Activated CD4-positive, alpha-beta memory T cell treated with anti-CD3 and anti-CD28 coated beads for 36 hours (primary cell): ENCODE measurements around the gene IL18R1. TPM values are rescaled to one million over a fixed set of nuclear protein-coding genes. Genes with fewer than 3 reads are reported as not detected.

ENCODE experiments used
- CTCF ChIA-PET: fragments of 350-600 bp; sonication (Branson Sonifier 250); formaldehyde crosslinking; loops from one replicate; lab custom pipeline; 2021; ENCODE audit warnings: antibody characterized with exemption, inconsistent platforms; lab: Charles Lee
- POLR2A ChIA-PET: fragments of 350-600 bp; sonication (Branson Sonifier 250); formaldehyde crosslinking; loops from one replicate; lab custom pipeline; 2021; ENCODE audit warnings: antibody characterized with exemption; lab: Charles Lee
- DNase-seq: peaks from one replicate; pipeline ENCODE4 v3.0.0-alpha.2; 2020
- H3K27ac Mint-ChIP-seq: one replicate; pipeline ENCODE4 v1.8.0; 2021; ENCODE audit warnings: mixed read lengths
- H3K27me3 Mint-ChIP-seq: one replicate; pipeline ENCODE4 v1.8.0; 2021; ENCODE audit warnings: mixed read lengths
- H3K36me3 Mint-ChIP-seq: one replicate; pipeline ENCODE4 v1.8.0; 2021; ENCODE audit warnings: mixed read lengths
- H3K4me1 Mint-ChIP-seq: one replicate; pipeline ENCODE4 v1.8.0; 2021; ENCODE audit warnings: low read depth, mixed read lengths
- H3K4me3 Mint-ChIP-seq: one replicate; pipeline ENCODE4 v1.8.0; 2021; ENCODE audit warnings: mild to moderate bottlenecking, mixed read lengths
- H3K9me3 Mint-ChIP-seq: one replicate; pipeline ENCODE4 v1.8.0; 2021; ENCODE audit warnings: mixed read lengths
- intact Hi-C: fragments of 100-400 bp; cut with micrococcal nuclease; formaldehyde crosslinking; loops from one replicate; pipeline ENCODE4 v1.15.1; 2023
- total RNA-seq, 2 experiments: library from RNA; stranded (reverse); gene quantifications; one replicate each; pipeline ENCODE4 v1.2.3, GENCODE V29; 2021

The IL18R1 gene
- total RNA-seq, 2 experiments from 2014 or later, result 25.5 to 26.6 TPM

DNA sequence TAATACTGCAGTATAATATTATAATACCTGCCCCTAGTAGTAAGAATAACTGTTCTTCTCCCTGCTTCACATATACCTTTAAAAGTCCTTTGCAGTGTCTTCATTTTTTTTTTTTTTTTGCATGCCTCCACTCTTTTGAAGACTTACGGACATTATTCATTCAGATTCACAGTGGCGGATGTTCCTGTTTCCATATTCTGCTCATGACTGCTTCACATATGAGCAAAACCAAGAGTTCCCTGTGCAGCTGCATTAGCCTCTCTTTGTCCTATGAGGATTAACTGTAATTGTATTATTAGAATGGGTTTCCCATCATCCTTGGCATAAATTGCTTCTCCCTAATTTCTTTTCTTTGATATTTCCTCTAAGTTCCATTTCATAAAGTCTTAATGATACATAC, 80.1 kb downstream of the IL18R1 start:
- peak overlapping the region; percentile 34 for H3K27ac Mint-ChIP-seq
- intact Hi-C loops, result loop anchor here (2.0 kb wide), 2 partner anchors 177 to 435 kb away; no protein-coding TSS in a partner anchor
- peaks cover 3% of the 10 kb centered on the region for H3K36me3 Mint-ChIP-seq
- H3K9me3 Mint-ChIP-seq, result no peaks in the 10 kb centered on the region
- ChIA-PET CTCF (interaction anchor here (1.5 to 1.9 kb wide), 2 partner anchors 16 to 195 kb away, joined by 3 to 8 read pairs; no protein-coding TSS in a partner anchor), POLR2A (interaction anchor here (1.0 to 1.2 kb wide), 2 partner anchors 68 to 326 kb away, joined by 3 to 5 read pairs; no protein-coding TSS in a partner anchor)
- peaks cover 34% of the 10 kb centered on the region for H3K4me1 Mint-ChIP-seq
- no peaks in the 10 kb centered on the region for H3K27me3 Mint-ChIP-seq
- no peak overlapping the region for H3K4me3 Mint-ChIP-seq
- no peak for DNase-seq

DNA sequence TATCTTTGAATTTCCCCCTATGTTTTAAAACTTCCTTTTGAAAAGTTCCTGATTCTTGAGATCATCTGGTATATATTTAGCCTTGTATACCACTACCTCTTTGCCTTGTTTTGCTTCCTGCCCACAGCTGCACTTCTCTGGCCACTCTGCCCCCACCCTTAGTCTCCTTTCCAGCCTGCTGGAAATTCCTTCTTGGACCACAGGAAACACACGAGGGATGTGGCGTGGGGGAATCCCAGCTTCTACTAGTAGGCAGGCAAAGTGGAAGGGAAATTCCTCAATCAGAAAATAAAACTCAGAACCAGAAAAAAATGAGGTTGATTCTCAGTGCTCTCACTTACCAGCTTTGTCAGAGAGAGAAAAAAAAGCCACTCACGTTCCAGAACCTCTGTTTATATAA, 80.7 kb downstream of the IL18R1 start:
- POLR2A ChIA-PET, result interaction anchor here (0.5 to 1.6 kb wide), 4 partner anchors 61 to 595 kb away, joined by 3 to 5 read pairs (median 4); no protein-coding TSS in a partner anchor
- Mint-ChIP-seq H3K27me3 (no peaks in the 10 kb centered on the region), H3K9me3 (no peaks in the 10 kb centered on the region), H3K4me3 (no peak overlapping the region), H3K36me3 (peaks cover 3% of the 10 kb centered on the region), H3K27ac (peak overlapping the region; percentile 34), H3K4me1 (peaks cover 30% of the 10 kb centered on the region)
- CTCF ChIA-PET, result interaction anchor here (0.8 to 1.9 kb wide), 5 partner anchors 16 to 430 kb away, joined by 3 to 8 read pairs (median 3); no protein-coding TSS in a partner anchor
- peak; percentile 54 for DNase-seq
- intact Hi-C loops, result loop anchor here (2.0 kb wide), 2 partner anchors 178 to 436 kb away; no protein-coding TSS in a partner anchor

DNA sequence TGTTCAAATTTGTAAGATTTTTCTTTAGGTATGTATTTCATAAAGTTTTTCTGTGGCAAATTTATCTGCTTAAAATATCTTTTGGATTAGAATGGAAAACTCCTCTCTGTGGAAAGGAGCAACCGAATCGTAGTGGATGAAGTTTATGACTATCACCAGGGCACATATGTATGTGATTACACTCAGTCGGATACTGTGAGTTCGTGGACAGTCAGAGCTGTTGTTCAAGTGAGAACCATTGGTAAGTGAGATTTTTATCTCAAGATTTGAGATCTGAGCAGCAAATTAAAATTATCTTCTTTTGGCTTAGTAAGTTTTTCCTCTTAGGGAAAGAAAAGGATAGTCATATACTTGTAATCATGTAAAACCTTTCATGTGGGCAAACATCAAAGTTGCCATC, 81.5 kb downstream of the IL18R1 start:
- CTCF ChIA-PET, result interaction anchor here (0.8 to 1.9 kb wide), 6 partner anchors 17 to 431 kb away, joined by 3 to 8 read pairs (median 3); no protein-coding TSS in a partner anchor
- Mint-ChIP-seq H3K27me3 (no peaks in the 10 kb centered on the region), H3K9me3 (no peaks in the 10 kb centered on the region), H3K36me3 (peaks cover 3% of the 10 kb centered on the region), H3K4me1 (peaks cover 27% of the 10 kb centered on the region), H3K27ac (peak overlapping the region; percentile 72), H3K4me3 (no peak overlapping the region)
- DNase-seq, result no peak
- POLR2A ChIA-PET, result interaction anchor here (1.6 kb wide), 1 partner anchor 61 kb away, joined by 4 read pairs; no protein-coding TSS in a partner anchor
- intact Hi-C loops, result loop anchor here (1.0 to 2.0 kb wide), 3 partner anchors 19 to 436 kb away; no protein-coding TSS in a partner anchor

DNA sequence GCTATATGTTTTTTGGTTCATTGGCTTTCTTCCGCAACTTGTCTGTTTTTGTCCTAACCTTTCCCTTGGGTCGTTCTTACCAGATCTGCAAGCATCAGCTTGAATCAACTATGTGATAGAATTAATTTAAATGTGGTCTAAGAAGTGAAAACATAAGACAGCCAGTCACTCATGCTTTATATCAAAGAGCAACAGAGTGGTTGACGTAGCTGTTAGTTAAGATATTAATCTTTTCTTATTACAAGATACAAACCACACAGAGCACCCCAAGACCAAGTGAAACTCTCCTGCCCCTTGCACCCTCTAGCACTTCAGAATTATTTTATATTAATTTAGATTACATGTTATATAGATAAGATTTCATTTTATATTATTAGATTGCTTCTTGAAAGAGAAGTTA, 82.5 kb downstream of the IL18R1 start:
- Mint-ChIP-seq H3K27ac (no peak overlapping the region), H3K27me3 (no peaks in the 10 kb centered on the region), H3K9me3 (no peaks in the 10 kb centered on the region), H3K4me1 (peaks cover 32% of the 10 kb centered on the region), H3K4me3 (no peak overlapping the region), H3K36me3 (peaks cover 3% of the 10 kb centered on the region)
- CTCF ChIA-PET, result interaction anchor here (0.6 to 1.4 kb wide), 6 partner anchors 20 to 355 kb away, joined by 3 to 5 read pairs (median 3); partner anchors contain the start of gene IL18R1
- no peak for DNase-seq
- intact Hi-C loops, result loop anchor here (1.0 to 2.0 kb wide), 2 partner anchors 71 to 537 kb away; no protein-coding TSS in a partner anchor
- POLR2A ChIA-PET, result interaction anchor here (1.3 to 1.6 kb wide), 2 partner anchors 62 to 69 kb away, joined by 3 to 4 read pairs; no protein-coding TSS in a partner anchor

DNA sequence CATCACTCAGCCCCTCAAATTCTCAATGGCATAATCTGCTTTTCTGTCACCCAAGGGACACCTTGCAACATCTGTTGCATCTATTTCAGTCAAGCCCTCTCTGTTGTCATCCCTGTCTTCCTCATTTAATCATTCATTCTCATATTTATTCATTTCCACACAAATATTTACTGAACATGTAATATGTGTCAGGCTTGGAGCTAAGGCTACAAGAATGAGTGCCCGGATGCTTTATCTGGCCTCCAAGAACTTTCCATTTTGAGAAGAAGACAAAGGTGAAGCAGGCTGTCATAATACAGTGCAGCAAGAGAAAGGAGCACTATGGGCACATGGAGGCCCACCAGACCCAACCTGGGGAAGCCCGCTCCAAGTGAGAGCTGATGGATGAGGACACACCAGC, 83.0 kb downstream of the IL18R1 start:
- H3K4me1 Mint-ChIP-seq, result peaks cover 35% of the 10 kb centered on the region
- H3K27me3 Mint-ChIP-seq, result no peaks in the 10 kb centered on the region
- H3K36me3 Mint-ChIP-seq, result peaks cover 3% of the 10 kb centered on the region
- DNase-seq, result no peak
- no peak overlapping the region for H3K4me3 Mint-ChIP-seq
- no peaks in the 10 kb centered on the region for H3K9me3 Mint-ChIP-seq
- no peak overlapping the region for H3K27ac Mint-ChIP-seq
- ChIA-PET POLR2A (interaction anchor here (1.3 kb wide), 1 partner anchor 70 kb away, joined by 3 read pairs; no protein-coding TSS in a partner anchor), CTCF (interaction anchor here (0.6 to 1.8 kb wide), 9 partner anchors 21 to 555 kb away, joined by 3 to 5 read pairs (median 3); no protein-coding TSS in a partner anchor)
- intact Hi-C loops, result loop anchor here (1.0 to 2.0 kb wide), 2 partner anchors 71 to 538 kb away; no protein-coding TSS in a partner anchor

DNA sequence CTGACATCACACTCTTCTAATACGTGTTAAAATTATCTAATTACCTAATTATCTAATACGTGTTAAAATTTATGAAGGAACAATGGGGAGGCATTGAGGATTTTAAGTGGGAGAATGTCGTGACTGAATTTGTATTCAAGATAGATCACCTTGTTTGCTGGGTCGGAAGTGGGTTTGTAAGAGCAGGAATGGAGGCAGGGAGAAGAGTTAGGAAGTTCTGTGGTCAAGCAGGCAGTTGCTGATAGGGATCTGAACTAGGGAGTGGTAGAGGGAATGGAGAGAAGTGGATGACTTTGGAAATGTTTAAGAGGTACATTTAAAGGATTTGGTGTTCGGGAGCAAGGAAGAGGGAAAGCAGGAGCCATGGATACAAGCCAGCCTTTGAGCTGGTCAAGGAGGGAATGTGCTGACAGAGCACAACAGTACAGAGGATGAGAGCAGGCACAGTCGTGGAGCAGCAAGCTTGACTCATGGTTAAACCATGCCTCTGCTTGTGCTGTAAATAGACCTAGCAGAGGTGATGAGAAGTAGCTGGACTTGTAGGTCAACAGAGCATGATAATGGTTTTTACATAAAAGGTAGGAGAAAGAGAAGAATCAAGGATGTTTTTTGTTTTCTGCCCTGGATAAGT, 83.6 kb downstream of the IL18R1 start:
- H3K9me3 Mint-ChIP-seq, result no peaks in the 10 kb centered on the region
- DNase-seq, result no peak
- ChIA-PET POLR2A (interaction anchor here (1.3 kb wide), 1 partner anchor 70 kb away, joined by 3 read pairs; no protein-coding TSS in a partner anchor), CTCF (interaction anchor here (0.6 to 1.8 kb wide), 9 partner anchors 10 to 555 kb away, joined by 3 to 6 read pairs (median 3); partner anchors contain the start of gene IL18R1)
- peaks cover 3% of the 10 kb centered on the region for H3K36me3 Mint-ChIP-seq
- intact Hi-C loops, result loop anchor here (2.0 kb wide), 1 partner anchor 538 kb away; no protein-coding TSS in a partner anchor
- no peak overlapping the region for H3K27ac Mint-ChIP-seq
- no peaks in the 10 kb centered on the region for H3K27me3 Mint-ChIP-seq
- H3K4me1 Mint-ChIP-seq, result peaks cover 35% of the 10 kb centered on the region
- no peak overlapping the region for H3K4me3 Mint-ChIP-seq

DNA sequence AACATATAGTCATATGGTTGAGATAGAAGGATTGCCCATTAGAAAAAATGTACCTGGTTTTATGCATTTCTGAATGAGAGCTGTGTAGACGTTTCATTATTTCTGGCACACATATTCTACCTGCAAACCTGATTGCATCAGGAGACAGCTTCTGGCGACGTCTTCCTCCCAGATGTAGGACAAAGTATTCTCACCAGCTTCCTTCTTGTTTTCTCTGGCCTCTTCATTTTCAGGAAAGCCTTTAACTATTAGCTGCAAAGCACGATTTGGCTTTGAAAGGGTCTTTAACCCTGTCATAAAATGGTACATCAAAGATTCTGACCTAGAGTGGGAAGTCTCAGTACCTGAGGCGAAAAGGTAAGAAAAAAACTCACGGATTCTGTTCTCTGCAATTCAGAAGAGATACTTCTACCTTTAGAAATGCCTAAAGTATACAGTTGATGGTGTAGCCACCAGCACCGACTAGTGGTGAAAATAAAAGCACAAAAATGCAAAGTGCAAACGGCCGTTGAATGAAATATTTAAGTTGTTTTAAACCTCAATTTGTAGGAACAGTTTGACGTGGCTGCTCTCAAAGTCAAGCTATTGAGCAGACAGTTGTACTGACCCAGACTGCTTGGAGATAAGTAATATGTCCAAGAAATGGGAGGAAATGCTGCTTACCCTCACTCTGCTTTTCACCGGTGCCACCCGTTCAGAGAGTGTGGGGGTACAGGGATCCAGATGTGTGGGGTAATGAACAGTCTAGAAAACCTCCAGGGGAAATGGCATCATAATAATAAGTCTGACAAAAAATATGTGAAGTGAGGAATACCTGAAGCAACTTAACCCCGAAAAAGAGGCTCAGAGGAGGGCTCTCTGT, 87.6 kb downstream of the IL18R1 start:
- Mint-ChIP-seq H3K27ac (peak overlapping the region; percentile 34), H3K9me3 (no peaks in the 10 kb centered on the region), H3K4me3 (peak overlapping the region; percentile 16), H3K4me1 (peaks cover 10% of the 10 kb centered on the region), H3K27me3 (no peaks in the 10 kb centered on the region), H3K36me3 (no peaks in the 10 kb centered on the region)
- ChIA-PET CTCF (interaction anchor here (0.6 to 3.3 kb wide), 63 partner anchors 9 to 560 kb away, joined by 3 to 74 read pairs (median 5); partner anchors contain the start of genes IL18R1, IL1RL1 and SLC9A4), POLR2A (interaction anchor here (1.2 kb wide), 1 partner anchor 85 kb away, joined by 3 read pairs; no protein-coding TSS in a partner anchor)
- intact Hi-C loops, result loop anchor here (1.0 to 5.0 kb wide), 5 partner anchors 87 to 421 kb away; partner anchors contain the start of gene IL1RL2
- DNase-seq, result peak; percentile 63

DNA sequence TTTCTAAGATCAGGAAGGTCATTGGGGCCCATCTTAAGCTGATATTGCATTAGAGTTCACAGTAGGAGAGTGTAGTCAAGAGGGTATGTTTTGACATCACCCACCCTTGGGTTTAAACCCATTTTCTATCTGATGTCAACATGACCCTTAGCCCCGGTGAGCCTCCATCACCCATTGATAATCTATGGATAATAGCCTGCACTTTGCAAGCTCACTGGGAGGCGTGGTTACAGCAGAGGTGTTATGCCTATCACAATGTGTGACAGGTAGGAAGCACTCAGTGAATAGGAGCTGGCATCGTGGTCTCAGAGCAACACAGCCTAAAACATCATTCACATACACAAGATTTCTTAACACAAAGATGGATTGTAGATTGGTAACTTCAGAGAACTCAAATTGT, 88.6 kb downstream of the IL18R1 start:
- Mint-ChIP-seq H3K4me1 (peaks cover 10% of the 10 kb centered on the region), H3K27ac (no peak overlapping the region), H3K27me3 (no peaks in the 10 kb centered on the region), H3K36me3 (no peaks in the 10 kb centered on the region), H3K4me3 (no peak overlapping the region), H3K9me3 (no peaks in the 10 kb centered on the region)
- POLR2A ChIA-PET, result no interaction called here
- intact Hi-C loops, result loop anchor here (5.0 kb wide), 3 partner anchors 142 to 422 kb away; partner anchors contain the start of gene IL1RL2
- no peak for DNase-seq
- CTCF ChIA-PET, result interaction anchor here (1.0 to 3.3 kb wide), 26 partner anchors 8 to 560 kb away, joined by 3 to 74 read pairs (median 8); partner anchors contain the start of gene IL18R1

DNA sequence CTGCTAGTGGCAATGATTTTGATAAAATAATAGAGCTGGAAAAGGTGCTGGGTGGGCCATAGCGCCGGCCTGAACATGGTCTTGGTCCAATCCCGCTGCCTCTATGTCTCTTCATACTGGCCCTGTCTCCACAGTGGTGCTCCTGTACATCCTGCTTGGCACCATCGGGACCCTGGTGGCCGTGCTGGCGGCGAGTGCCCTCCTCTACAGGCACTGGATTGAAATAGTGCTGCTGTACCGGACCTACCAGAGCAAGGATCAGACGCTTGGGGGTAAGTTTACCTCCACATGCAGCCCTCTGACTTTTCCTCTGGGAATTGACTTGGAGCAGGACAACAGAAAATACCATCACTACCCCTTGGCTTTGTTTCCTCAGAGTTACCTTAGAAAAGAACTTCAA, 91.3 kb downstream of the IL18R1 start:
- Mint-ChIP-seq H3K4me3 (no peak overlapping the region), H3K27ac (no peak overlapping the region), H3K36me3 (no peaks in the 10 kb centered on the region), H3K9me3 (no peaks in the 10 kb centered on the region), H3K27me3 (peaks cover 1% of the 10 kb centered on the region), H3K4me1 (peaks cover 10% of the 10 kb centered on the region)
- CTCF ChIA-PET, result interaction anchor here (0.6 to 4.6 kb wide), 6 partner anchors 79 to 563 kb away, joined by 3 to 15 read pairs (median 10); no protein-coding TSS in a partner anchor
- POLR2A ChIA-PET, result no interaction called here
- intact Hi-C loops, result no loop called here
- no peak for DNase-seq
